GM12875 (cell line): ENCODE results near the gene SREBF1.
A peak's percentile ranks its signal among the peaks of the same experiment; 100 is the strongest.

Experiments used
- H3K4me3 ChIP-seq: one replicate; pipeline ENCODE4 v1.5.1; 2011; ENCODE audit warnings: low read depth, low read length, control low read depth
- TF ChIP-seq, protein P1 (sequence below): IDR thresholded peaks from 2 replicates; pipeline ENCODE4 v1.5.1; 2011; ENCODE audit warnings: low read depth, mild to moderate bottlenecking, control low read depth, inconsistent platforms, low read length, moderate library complexity, borderline replicate concordance; ENCODE audit not compliant: insufficient read depth

The SREBF1 gene

DNA sequence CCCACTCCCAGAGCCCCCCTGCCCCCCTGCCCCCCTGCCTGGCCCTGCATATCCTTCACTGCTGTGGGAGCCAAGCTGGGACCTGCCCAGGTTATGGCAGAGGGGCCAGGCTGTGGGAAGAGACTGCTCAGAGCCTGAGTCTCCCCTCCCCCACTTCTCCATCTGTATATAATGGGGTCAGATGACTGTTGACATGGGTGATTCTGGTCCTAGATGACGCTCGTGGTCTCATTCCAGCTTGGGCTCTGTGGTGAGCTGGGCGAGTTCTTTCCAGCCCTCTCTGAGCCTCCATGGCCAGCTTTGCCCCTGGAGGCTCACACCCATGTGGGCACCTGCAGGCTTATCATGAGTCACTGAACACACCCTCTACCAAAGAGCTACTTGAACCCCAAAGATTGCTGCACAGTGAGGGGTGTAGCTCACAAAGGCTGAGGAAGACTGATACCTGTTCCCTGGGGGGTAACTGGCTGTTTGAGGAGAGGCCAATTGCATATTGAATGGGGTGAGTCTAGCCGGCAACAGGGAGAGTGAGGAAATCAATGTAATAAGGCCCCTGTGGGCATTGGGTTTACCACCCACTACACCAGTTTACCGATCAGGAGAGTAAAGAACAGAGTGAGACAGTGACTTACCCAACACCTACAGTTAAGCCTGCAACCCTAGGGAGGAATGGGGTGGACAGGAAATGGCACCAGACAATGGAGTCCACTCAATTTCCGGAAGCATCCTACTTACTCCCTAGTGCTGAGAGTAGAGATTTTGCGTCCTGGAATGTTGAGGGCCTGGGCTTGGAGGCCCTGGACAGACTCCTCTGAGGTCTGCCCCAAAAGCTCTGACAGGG, 4.2 kb upstream of the SREBF1 start:
- no peak overlapping the region for H3K4me3 ChIP-seq

DNA sequence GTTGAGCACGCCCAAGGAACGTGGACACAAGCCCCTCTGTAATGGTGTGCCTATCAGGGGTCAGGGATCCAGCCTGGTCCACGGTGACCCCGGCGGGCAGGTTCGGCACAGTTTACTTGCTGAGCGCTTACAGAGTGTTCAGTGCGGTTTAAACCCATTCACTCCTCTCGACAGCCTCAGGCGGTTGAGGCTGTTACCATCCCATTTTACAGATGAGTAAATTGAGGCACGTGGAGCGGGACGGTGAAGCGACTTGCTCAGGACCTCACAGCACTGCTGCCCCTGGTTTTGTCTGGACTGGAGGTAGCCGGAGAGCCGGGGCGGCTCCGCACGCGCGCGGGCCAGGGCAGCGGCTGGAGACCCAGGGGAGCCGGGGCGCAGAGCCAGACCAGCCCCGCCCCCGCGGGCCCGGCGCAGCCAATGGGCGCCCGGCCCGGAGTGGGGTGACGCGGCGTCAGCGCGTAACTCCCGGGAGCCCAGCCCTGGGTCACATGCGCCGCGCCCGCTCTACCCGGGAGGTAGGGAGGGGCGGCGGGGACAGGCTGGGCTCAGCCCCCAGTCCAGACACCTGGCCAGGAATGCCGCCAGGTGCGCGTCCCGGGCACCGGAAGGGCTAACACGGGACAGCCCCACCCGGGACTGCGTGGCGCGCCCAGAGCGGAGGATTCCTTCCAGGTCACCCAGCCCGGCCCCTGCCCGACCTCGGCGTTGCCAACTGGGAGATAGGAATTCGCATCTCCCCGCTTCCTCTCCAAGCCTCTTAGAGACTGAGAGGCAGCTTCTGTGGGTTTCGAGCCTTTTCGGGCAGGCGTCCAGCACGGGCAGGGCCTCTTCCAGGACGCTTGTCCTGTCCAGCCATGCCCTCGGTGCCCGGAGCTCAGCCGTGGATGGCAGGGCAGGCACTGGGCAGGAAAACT, 3.3 kb upstream of the SREBF1 start:
- H3K4me3 ChIP-seq = peak overlapping the region; percentile 61
- TF ChIP-seq, protein P1, sequence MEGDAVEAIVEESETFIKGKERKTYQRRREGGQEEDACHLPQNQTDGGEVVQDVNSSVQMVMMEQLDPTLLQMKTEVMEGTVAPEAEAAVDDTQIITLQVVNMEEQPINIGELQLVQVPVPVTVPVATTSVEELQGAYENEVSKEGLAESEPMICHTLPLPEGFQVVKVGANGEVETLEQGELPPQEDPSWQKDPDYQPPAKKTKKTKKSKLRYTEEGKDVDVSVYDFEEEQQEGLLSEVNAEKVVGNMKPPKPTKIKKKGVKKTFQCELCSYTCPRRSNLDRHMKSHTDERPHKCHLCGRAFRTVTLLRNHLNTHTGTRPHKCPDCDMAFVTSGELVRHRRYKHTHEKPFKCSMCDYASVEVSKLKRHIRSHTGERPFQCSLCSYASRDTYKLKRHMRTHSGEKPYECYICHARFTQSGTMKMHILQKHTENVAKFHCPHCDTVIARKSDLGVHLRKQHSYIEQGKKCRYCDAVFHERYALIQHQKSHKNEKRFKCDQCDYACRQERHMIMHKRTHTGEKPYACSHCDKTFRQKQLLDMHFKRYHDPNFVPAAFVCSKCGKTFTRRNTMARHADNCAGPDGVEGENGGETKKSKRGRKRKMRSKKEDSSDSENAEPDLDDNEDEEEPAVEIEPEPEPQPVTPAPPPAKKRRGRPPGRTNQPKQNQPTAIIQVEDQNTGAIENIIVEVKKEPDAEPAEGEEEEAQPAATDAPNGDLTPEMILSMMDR = no peak

More for the DNA sequence above, 4.2 kb upstream of the SREBF1 start:
- TF ChIP-seq, protein P1 = no peak

DNA sequence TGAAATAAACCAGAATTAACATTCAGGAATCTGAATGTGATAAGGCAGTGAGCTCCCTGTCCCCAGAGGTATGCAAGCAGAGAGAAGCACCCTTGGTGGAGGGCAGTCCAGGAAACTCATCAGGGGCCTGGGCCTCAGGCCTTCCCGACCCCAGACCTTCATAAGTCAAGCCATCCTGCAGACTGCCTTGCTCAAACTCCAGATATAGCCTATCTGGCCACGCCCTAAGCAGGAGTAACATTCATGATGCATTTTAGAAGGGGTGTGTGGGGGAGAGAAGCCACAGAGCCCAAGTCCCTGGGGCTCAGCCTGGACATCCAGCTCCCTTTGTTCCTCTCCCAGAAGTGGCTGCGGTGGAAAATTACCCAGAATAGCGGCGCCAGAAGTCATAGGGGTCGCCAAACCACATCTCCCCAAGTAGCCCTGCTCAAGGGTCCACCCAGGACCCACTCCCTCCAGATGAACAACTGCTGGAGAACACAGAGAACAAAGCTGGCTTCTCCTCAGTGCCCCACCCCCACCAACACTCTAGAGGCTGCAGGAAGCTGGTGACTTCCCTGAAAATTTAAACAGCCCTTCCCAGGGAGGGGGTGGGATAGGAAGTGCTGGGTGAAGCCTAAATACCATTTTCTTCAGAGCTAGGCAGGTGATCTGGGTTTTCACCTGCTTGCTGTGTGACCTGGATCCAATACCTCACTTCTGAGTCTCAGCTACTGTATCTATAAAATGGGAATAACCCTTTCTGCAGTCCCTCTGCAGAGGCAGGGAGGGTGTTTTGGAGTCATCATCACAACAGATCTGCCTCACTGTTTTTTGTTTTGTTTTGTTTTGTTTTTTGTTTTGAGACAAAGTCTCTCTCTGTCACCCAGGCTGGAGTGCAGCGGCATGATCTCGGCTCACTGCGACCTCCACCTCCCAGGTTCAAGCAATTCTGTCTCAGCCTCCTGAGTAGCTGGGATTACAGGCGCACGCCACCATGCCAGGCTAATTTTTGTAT, 1.5 kb upstream of the SREBF1 start:
- H3K4me3 ChIP-seq = no peak overlapping the region
- TF ChIP-seq, protein P1 = no peak

DNA sequence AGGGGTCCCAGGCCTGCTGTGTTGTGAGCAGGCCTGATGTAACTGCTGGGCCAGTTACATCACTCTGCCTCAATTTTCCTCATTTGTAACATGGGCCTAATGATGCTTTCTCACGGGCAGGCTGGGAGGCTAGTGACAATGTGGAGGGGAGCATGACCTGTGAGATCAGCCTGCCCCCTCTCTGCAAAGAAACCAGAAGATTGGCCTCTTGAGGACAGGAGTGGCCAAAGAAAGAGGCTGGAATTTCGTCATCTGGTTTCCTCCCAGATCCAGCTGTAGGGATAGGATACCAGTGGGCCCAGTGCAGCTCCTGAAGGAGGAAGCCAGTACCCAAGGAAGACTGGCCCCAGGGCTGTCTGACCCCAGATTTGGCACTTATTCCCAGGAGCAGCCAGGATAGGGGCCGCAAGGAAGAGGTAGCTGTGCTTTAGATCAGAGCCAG, 615 bp upstream of the SREBF1 start:
- TF ChIP-seq, protein P1 = no peak
- peak overlapping the region; percentile 89 for H3K4me3 ChIP-seq

DNA sequence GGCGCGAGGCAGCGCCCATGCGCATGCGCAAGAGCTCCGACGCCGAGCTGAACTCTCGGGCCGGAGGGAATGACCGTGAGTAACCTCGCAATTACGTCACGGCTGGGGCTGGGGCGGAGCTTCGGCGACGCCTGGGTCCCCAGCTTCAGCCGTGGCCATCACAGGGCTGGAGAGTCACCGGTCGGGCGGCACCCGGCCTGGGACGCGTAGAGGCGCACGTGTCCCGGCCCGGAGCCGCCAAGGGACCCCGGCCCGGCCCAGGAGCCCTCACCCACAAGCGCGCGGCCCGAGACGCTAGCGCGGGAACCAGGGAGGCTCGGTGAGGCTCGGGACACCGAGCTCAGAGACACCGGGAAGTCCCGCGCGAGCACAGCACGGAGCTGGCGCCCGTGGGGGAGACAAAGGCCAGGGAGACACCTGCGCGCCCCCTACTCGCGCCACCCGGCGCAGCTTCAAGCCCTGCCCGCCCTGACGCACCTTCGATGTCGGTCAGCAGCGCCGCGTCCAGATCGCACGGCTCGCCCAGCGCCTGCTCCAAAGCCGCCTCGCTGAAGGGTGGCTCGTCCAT, 452 bp downstream of the SREBF1 start:
- H3K4me3 ChIP-seq = peak overlapping the region; percentile 89
- TF ChIP-seq, protein P1 = no peak
